SKM-1 treated with dmso at 0.1 percent for 144 hours (cell line): ENCODE data around the gene CDC5L.
A peak's percentile ranks its signal among the peaks of the same experiment; 100 is the strongest.

Experiments
- DNase-seq: peaks from one replicate; lab custom pipeline; 2025; ENCODE audit not compliant: unreplicated experiment; lab: John Stamatoyannopoulos, UW

The CDC5L gene

GRCh38 chr6:44451803-44452695 is 64.5 kb downstream of the CDC5L start:
- no peak for DNase-seq

DNA sequence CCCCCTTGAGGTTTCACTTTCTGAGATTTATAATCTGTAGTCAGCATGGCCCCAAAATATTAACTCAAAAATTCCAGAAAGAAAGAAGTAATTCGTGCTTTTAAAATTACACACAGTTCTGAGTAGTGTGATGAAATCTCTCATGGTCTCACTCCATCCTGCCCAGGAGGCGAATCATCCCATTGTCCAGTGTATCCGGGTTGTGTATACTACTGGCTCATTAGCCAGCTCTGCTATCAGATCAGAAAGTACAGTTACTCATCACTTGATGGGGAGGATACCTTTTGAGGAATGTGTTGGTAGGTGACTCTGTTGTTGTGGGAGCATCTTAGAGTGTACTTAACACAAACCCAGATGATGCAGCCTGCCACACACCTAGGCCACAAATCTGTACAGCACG is 65.2 kb downstream of the CDC5L start:
- DNase-seq, result no peak

- DNase-seq, result no peak
These were observed 65.6 kb downstream of the CDC5L start for GRCh38 chr6:44453146-44453545.

DNA sequence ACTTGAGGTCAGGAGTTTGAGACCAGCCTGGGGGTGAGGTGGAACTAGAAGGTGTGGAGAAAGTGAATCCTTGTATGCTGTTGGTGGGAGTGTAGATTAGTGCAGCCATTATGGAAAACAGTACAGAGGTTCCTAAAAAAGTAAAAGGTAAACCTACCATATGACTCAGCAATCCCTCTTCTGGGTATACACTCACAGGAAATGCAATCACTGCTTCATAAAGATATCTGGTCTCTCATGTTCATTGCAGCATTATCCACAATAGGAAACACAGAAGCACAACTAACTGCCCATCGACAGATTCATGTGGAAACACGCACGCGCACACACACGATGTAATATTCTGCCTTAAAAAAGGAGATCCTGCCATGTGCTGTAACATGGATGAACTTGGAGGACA is 66.7 kb downstream of the CDC5L start:
- DNase-seq, result no peak

DNA sequence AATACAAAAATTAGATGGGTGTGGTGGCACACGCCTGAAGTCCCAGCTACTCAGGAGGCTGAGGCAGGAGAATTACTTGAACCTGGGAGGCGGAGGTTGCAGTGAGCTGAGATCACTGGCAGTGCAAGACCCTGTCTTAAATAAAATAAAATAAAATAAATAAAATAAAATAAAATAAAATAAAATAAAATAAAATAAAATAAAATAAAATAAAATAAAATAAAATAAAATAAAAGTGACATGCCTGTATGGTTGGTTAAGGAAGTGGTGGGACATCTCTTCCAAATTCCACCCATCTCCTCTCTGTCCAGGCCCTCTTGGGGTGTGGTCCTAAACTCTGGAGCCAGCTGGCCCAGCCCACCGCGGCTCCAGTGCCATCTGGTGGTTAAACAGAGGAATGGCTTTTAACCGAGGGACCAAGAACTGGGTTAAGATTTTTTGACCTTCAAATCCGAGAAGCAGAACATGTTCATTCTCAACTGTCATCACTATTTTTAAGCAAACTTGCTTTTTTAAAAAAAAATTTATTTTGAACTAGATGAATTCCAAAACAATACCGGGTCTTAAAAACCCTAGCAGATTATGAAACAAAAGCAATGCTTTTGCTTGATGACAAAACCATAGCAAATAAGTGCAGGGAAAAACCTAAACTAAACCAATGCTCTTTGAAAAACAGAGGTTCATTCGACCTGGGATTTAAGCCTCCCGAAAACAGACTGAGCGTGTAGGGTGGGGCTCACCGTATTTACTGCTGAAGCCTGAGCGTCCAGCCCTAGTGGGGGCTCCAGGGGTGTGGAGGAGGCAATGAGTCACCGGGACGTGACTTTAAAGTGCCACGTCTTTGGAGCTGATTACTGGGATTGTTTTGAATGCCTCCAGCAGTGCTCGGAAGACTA is 68.8 kb downstream of the CDC5L start:
- peak; percentile 76 for DNase-seq

DNA sequence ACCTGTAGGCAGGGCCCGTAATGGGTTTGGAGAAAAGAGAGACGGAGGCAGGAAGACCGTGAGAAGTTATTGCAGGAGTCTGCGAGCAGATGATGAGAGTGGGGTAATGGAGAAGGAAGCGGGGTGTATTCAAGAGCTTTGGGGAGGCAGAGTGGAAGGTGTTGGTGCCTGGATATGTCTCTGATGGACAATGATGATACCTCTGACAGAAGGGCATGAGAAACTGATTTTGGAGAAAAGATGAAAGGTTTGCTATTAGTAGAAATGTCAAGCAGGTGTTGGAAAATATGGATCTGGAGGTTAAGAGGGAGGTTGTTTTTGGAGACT is 69.4 kb downstream of the CDC5L start:
- DNase-seq, result no peak

DNA sequence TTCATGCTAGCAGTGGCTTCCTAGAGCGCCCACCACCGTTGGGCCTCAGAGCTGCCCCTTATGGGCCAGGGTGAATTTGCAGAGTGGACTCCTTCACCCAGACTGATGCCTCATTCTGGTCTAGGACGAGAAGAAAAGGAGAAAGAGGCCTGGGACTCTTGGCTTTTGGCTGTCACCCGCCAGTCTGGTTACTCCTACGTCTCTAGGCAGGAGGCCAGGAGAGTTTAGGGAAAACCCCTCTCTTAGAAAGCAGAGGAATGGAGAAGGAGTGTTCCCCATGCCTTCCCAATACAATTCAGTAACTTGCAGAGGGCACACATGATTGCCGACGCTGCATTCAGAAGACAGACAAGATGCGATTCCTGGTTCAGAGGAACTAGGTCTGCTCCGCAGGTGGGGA is 70.1 kb downstream of the CDC5L start:
- no peak for DNase-seq

DNA sequence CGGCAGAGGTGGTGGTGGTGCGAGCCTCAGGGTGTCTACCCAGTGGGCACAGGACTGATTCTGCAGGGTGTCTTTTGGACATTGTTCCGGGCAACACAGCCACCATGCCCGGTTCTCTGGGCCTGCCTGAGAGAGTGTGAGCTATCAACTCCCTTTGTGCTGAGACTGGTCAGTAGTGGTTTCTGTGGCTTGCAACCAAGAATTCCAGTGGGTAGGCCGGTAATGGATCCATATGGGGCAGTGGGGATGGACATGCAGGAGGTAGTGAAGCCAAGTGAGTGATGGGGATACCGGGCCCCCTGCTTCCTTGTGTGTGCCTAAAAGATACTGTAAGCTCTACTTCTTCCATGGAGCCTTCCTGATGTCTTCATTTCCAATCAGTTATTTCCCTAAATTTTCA is 71.0 kb downstream of the CDC5L start:
- no peak for DNase-seq

- no peak for DNase-seq
These were observed 74.8 kb downstream of the CDC5L start for GRCh38 chr6:44462335-44462734.

- no peak for DNase-seq
These were observed 75.6 kb downstream of the CDC5L start for GRCh38 chr6:44462797-44463727.

DNA sequence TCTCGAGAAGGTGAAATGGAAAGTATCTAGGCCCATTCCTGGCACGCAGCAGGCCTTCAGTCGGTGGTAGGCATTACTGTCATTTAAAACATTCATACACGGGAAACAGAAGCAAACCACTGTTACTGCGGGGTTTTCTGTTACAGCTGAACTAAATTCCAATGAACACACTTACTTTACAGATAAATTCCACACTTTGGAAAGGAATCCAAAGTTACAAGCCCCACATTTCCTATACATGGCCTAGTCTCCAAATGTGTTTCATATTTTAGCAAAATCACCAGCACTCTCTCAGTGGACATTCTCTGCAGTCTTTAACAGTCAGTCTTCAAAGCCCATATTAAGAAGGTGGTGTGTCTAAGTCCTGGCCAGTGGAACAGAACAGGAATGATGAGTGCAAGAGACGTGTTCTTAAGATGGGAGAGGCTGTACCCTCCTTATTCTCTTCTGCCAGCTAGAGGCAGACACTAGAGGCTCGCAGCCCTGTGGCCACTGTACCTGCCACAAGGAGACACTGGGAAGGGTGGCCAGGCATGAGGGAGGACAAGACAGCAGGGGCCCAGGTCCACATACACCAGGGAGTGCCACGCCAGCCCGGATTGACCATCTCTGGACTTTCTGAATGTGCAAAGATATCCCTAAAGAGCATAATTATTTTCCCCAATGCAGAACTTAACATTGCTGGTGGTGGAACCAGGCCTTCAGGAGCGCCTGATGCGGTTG is 76.4 kb downstream of the CDC5L start:
- DNase-seq, result no peak

DNA sequence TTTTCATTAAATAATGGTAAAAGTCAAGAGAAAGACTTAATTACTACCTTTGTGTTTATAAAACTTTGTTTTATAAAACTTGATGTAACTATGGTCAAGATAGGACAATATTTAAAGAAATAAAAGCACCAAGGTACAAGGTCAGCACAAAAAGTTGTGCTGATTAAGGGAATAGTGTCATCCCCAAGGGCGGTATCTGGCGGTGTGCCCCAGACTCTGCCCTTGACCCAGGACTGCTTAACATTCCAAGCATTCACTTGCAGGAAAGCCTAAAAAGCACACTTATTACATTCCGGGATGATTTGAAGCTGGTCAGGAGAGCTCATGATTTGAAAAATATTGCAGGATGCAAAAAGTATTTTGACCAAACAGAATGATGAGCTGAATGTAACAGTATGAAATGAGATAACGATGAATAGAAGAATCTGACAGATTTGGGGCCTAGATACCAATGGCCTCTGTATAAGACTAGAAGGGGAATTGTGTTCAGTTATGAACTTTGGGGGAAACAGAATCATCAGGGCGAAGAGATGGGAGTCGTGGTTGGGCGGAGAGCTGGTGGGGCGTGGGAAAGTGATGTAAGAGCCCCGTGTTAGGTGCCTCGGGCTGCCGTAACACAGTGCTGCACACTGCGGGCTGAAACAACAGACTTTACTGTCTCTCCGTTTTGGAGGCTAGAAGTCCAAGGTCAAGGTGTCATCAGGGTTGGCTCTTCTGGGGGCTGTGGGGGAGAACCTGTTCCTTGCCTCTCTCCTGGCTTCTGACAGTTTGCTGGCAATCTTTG is 77.2 kb downstream of the CDC5L start:
- DNase-seq, result no peak

DNA sequence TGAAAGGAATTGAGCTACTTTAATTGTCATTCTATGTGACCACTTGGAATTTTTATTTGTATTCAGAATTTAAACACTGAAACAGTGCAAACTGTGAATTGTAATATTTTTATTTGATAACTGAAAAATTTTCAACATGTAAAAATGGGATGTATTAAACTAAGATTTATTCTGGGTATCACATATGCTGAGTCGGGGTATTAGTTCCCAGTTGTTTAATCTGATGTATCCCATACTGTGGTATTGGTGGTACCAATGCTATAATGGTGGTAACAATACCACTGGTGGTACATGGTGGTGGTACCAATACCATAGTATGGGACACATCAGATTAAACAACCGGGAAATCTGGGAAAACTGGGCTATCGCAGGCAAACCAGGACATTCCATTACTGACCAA is 79.4 kb downstream of the CDC5L start:
- DNase-seq, result no peak

- DNase-seq, result no peak
These were observed 81.3 kb downstream of the CDC5L start for GRCh38 chr6:44468835-44469234.

DNA sequence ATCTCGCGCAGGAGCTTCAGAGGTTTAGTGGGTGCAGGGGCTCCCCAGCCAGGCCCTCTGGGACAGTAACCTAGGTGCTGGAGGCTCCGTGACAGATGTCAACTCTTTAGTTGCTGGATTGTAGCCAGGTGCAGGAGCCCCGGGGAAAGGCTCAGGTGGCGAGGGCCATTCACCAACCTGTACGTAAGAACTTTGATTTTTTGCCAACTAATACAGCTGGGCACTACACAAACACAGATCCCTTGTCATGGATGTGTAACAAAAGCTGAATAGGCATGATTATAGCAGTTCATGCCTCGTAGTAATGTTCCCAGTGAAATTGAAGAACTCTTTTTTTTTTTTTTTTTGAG is 82.6 kb downstream of the CDC5L start:
- DNase-seq, result no peak

GRCh38 chr6:44470746-44471145 is 83.2 kb downstream of the CDC5L start:
- no peak for DNase-seq

GRCh38 chr6:44471271-44471981 is 83.9 kb downstream of the CDC5L start:
- DNase-seq, result no peak

- no peak for DNase-seq
These were observed 84.9 kb downstream of the CDC5L start for GRCh38 chr6:44472250-44472945.
